Spinal cord (tissue), 10 donors: ENCODE data around the gene KDR. TPM values are rescaled to one million over a fixed set of nuclear protein-coding genes. Genes with fewer than 3 reads are reported as not detected.

Experiments
- DNase-seq, 6 donors: peaks; one replicate each; pipeline versions ENCODE4 v3.0.0 to v3.0.0-alpha.2; 2013 to 2015; ENCODE audit warnings: low spot score in 6 of 6, low read depth in 4 of 6
- H3K27ac ChIP-seq: one replicate; pipeline ENCODE4 v1.5.1; 2013; ENCODE audit warnings: low read depth, low read length, control low read depth
- H3K27me3 ChIP-seq: one replicate; pipeline ENCODE4 v1.6.1; 2013; ENCODE audit warnings: low read length; ENCODE audit not compliant: control insufficient read depth, insufficient read depth
- H3K36me3 ChIP-seq: one replicate; pipeline ENCODE4 v1.6.1; 2013; ENCODE audit warnings: low read length; ENCODE audit not compliant: control insufficient read depth, insufficient read depth
- H3K4me1 ChIP-seq: one replicate; pipeline ENCODE4 v1.6.1; 2013; ENCODE audit warnings: low read length; ENCODE audit not compliant: control insufficient read depth, insufficient read depth
- H3K4me3 ChIP-seq: one replicate; pipeline ENCODE4 v1.5.1; 2013; ENCODE audit warnings: low read depth, low read length, control low read depth
- H3K9me3 ChIP-seq: one replicate; pipeline ENCODE4 v1.6.1; 2013; ENCODE audit warnings: low read length; ENCODE audit not compliant: control insufficient read depth, insufficient read depth
- WGBS: methylation state at CpG from one replicate; pipeline ENCODE4 v1.1.5; 2013; ENCODE audit warnings: missing lambda C conversion rate; ENCODE audit not compliant: insufficient coverage; 5-methylcytosine and 5-hydroxymethylcytosine counted together
- polyA plus RNA-seq, 2 donors: library from polyadenylated mRNA; unstranded; fragments of 120-200 nt; gene quantifications; one replicate each; pipeline ENCODE4 v1.2.1, GENCODE V29; 2013; ENCODE audit not compliant: insufficient read length in 2 of 2
- total RNA-seq, 2 donors: library from RNA; depleted of rRNA in 1 of 2; stranded (reverse); fragments of 120-200 nt in 1 of 2; fragments of >200 nt in 1 of 2; gene quantifications; one replicate each; pipeline versions ENCODE4 v1.2.3 to v1.2.4, GENCODE V29; 2013 to 2014
- donor health status: healthy.

The KDR gene
- total and polyA plus RNA-seq, 4 donors: 29.1 to 217 (median 57.4) TPM

DNA sequence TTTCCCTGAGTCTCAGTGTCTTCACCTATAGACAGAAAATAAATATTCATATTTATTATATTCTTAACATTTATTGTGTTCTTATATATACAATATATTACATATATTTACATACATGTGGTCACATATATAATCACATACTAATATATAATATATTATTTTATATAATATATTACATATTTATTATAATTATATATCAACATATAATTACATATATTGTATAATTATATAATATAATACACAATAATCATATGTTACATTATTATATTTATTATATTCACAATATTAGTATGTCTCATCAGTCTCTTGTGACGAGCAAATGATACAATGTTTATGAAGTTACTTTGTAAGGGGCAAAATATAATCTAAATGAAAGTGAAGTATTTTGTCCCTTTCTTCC, 87.7 kb downstream of the KDR start:
- WGBS: no CpG with 5 or more reads among the region's 1 CpG
- DNase-seq: no peak
- H3K4me1 ChIP-seq: no peaks in the 10 kb centered on the region

DNA sequence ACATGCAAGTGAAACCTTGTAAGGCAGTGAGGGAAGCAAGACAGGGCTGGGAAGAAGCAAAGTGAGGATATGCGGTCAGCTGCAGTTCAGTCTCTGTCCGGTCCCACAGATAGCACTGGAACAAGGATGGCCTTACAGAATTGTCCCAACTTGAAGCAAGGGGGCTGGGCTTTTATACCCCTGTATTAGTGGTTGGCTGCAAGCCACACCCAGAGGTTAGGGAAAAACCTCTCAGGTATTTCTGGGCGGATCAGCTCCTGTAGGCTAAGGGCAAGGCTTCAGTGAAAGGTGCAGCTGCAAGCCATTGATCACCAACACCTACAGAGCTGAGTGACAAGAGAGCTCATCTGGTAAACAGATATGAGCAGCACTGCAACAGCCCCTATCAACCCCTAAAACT, 89.0 kb downstream of the KDR start:
- H3K27me3 ChIP-seq: no peaks in the 10 kb centered on the region
- WGBS: 84% methylated on average over 3 of the region's 3 CpGs

More for the DNA sequence above, 87.7 kb downstream of the KDR start:
- Histone ChIP-seq H3K36me3 (no peaks in the 10 kb centered on the region), H3K9me3 (peaks cover 2% of the 10 kb centered on the region), H3K4me3 (no peak overlapping the region), H3K27me3 (no peaks in the 10 kb centered on the region), H3K27ac (no peak overlapping the region)

DNA sequence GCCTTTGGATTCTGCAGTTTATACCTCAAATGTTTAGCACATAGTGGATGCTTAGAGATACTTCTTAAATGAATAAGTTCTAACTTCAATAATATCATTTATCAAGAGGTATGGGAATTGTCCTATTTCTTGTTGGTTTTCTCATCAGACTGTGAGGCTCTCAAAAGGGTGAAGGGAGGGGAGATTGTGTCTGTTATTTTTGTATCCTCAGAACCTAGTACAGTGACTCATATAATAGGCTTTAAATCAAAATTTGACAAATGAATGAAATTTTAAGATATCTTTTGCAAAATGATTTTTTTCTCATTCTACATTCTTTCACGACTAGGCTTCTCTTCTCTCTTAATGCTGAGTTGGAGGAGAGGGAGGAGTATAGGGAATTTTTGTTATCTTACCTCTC, 89.5 kb downstream of the KDR start:
- Histone ChIP-seq H3K36me3 (no peaks in the 10 kb centered on the region), H3K4me1 (no peaks in the 10 kb centered on the region), H3K27ac (no peak overlapping the region), H3K4me3 (no peak overlapping the region), H3K9me3 (no peaks in the 10 kb centered on the region), H3K27me3 (no peaks in the 10 kb centered on the region)
- DNase-seq: no peak
- no CpG with 5 or more reads among the region's 1 CpG for WGBS

More for the DNA sequence above, 89.0 kb downstream of the KDR start:
- Histone ChIP-seq H3K27ac (no peak overlapping the region), H3K9me3 (peaks cover 2% of the 10 kb centered on the region), H3K36me3 (no peaks in the 10 kb centered on the region), H3K4me1 (no peaks in the 10 kb centered on the region), H3K4me3 (no peak overlapping the region)
- DNase-seq: no peak

DNA sequence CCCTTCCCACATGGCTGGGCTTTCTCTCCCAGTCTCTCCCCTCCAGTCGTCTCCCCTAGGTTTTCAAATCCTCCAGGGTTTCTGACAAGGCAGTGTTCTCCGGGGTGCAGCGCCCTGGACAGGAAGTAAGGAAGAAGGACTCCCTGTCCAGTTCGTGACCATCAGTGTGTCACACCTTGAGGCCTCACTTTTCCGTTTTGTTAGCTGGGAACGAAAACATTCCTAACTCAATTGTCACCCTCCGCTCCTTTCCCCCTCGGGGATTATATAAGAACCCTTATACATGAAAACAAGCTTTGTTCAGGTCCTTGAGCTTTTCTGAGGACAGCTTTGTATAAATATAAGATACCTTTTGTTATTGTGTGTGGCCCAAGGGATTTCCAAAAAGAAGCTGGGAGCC, 92.1 kb downstream of the KDR start:
- no peaks in the 10 kb centered on the region for H3K4me1 ChIP-seq
- WGBS: 70% methylated on average over 4 of the region's 8 CpGs
- no peak overlapping the region for H3K27ac ChIP-seq
- no peak for DNase-seq
- H3K27me3 ChIP-seq: no peaks in the 10 kb centered on the region
- no peaks in the 10 kb centered on the region for H3K36me3 ChIP-seq
- H3K9me3 ChIP-seq: no peaks in the 10 kb centered on the region
- no peak overlapping the region for H3K4me3 ChIP-seq

DNA sequence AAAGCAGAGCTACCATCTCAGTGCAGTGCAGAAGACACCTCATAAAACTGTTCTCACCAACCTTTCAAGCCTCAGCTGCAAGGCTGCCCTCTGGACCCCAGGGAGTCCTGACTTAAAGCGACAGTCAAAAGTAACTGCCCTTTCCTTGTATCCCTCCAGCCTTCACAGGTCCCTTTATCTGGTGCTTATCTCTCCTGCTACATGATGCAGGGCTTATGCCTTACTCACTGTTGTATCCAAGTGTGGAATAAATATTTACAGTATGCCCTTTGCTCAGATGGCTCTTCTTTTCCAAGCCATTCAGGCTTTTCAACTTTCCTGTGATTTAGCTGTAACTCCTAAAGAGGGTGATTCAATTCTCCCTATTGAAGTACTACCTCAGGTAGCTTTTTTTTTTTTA, 92.6 kb downstream of the KDR start:
- DNase-seq: no peak
- H3K27me3 ChIP-seq: no peaks in the 10 kb centered on the region
- WGBS: 100% methylated on average over 1 of the region's 1 CpG
- H3K36me3 ChIP-seq: no peaks in the 10 kb centered on the region
- no peaks in the 10 kb centered on the region for H3K9me3 ChIP-seq
- H3K4me3 ChIP-seq: no peak overlapping the region
- no peak overlapping the region for H3K27ac ChIP-seq
- H3K4me1 ChIP-seq: no peaks in the 10 kb centered on the region

DNA sequence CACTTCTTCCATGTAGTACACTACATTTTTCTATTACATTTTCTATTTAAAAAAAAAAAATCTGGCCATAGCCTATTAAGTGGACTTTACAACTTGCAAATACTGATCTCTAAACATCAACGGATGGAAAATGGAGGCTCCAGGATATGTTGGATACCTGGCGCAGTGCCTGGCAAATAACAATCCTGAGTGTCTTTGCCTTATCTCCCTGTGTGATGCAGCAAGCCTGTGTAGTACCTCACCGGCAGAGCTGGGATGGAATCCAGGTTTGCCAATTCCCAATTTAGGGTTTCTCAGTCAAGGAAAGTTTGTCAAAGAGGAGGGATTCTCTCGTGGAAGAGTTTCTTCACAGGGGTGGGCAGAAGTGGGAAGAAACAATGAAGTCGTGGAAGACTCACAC, 93.2 kb downstream of the KDR start:
- Histone ChIP-seq H3K27me3 (no peaks in the 10 kb centered on the region), H3K4me1 (no peaks in the 10 kb centered on the region), H3K9me3 (no peaks in the 10 kb centered on the region), H3K27ac (no peak overlapping the region), H3K36me3 (no peaks in the 10 kb centered on the region), H3K4me3 (no peak overlapping the region)
- 91% methylated on average over 5 of the region's 5 CpGs for WGBS
- no peak for DNase-seq

DNA sequence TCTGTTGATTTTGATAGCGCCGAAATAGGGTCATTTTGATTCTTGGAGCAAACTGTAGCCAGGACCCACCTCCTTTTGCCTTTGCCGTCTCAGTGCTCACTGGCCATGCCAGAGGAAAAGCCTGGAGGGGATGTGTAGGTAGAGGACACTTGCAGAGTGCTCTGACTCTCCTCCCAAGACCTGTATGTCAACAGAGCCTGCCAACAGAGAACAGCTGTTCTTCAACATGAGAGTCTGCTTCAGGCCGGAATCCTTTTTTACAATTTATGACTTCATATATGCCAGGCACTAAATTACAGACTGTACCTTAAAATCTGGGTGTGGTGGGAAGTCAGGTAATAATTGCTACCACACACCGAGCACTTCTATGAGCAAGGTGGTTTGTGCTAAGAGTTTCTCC, 94.2 kb downstream of the KDR start:
- no CpG with 5 or more reads among the region's 5 CpGs for WGBS
- Histone ChIP-seq H3K27me3 (no peaks in the 10 kb centered on the region), H3K9me3 (no peaks in the 10 kb centered on the region), H3K36me3 (no peaks in the 10 kb centered on the region), H3K27ac (no peak overlapping the region), H3K4me1 (no peaks in the 10 kb centered on the region), H3K4me3 (no peak overlapping the region)
- DNase-seq: no peak

DNA sequence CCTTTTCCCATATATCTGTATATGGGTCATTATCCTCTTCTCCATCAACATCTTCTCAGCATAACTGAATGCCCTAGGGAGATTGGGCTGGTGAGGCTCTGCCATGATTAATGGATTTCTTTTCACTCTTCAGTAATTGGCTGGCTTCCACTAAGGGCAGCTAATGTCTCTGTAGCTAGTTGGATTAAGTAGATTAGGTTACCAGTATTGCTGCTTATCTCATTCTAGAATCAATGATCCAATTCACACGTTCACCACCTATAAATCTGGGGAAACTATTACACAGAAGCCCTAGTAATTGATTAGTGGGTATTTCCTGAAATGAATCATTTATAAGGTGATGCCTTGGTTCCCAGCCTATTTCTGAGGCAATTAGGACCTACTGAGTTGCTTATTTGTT, 94.8 kb downstream of the KDR start:
- Histone ChIP-seq H3K4me1 (no peaks in the 10 kb centered on the region), H3K27me3 (no peaks in the 10 kb centered on the region), H3K9me3 (no peaks in the 10 kb centered on the region), H3K27ac (no peak overlapping the region), H3K4me3 (no peak overlapping the region), H3K36me3 (no peaks in the 10 kb centered on the region)
- WGBS: no CpG with 5 or more reads among the region's 1 CpG
- DNase-seq: peak in 1 of 6 donors; percentile 68

DNA sequence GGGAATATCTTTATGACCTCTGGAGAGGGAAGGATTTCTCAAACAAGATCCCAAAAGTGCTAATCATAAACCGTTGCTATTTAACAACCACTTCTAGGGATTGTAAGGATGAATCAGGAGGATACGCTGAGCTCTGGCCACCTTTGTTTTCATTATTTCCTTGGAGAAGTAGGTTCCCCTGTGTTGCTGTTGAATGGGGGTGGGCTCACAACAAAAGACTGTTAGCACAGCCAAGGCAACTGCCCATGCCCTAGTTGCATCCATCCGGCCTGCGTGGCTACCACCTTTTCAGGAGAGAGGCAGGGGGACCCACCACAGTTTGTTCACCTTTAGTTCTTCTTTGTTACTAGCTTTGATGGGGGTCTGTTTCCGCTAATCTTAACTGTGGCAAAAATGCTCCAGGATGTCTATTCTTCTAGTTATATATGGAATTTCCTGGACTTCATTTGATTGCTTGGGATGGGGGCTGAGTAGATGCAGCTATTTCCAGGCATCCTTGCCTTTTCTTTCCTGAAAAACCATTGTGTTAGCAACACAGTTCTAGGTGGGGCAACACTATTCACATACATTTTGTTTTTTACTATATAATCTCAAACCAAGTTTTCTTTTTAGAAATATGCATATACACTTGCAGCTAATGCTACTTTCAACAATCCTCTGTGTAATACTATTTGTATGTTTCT, 95.4 kb downstream of the KDR start:
- Histone ChIP-seq H3K4me1 (no peaks in the 10 kb centered on the region), H3K27ac (no peak overlapping the region)

DNA sequence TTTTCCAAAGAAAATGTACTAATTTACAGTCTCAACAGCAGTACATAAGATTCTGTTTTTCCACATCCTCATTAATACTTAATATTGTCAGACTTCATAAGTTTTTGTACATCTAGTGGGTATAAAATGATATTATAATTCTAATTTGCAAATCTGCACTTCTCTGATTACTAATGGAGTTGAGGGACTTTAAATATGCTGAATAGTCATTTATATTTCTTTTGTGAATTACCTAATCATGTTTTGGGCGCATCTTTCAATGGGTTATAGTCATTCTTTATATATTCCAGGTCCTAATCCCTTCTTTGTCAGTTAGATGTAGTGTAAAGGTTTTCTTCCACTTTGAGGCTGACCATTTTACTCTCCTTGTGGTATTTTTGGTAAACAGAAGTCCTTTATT, 96.1 kb downstream of the KDR start:
- H3K27ac ChIP-seq: no peak overlapping the region
- no peaks in the 10 kb centered on the region for H3K36me3 ChIP-seq

More for the DNA sequence above, 95.4 kb downstream of the KDR start:
- no CpG with 5 or more reads among the region's 5 CpGs for WGBS
- Histone ChIP-seq H3K9me3 (no peaks in the 10 kb centered on the region), H3K36me3 (no peaks in the 10 kb centered on the region), H3K4me3 (no peak overlapping the region), H3K27me3 (no peaks in the 10 kb centered on the region)
- no peak for DNase-seq

More for the DNA sequence above, 96.1 kb downstream of the KDR start:
- no peaks in the 10 kb centered on the region for H3K4me1 ChIP-seq
- H3K9me3 ChIP-seq: no peaks in the 10 kb centered on the region
- no peak overlapping the region for H3K4me3 ChIP-seq
- no CpG with 5 or more reads among the region's 1 CpG for WGBS
- H3K27me3 ChIP-seq: no peaks in the 10 kb centered on the region
- DNase-seq: no peak
